Measurements from ENCODE around the gene HESX1.

Gene HESX1

DNA sequence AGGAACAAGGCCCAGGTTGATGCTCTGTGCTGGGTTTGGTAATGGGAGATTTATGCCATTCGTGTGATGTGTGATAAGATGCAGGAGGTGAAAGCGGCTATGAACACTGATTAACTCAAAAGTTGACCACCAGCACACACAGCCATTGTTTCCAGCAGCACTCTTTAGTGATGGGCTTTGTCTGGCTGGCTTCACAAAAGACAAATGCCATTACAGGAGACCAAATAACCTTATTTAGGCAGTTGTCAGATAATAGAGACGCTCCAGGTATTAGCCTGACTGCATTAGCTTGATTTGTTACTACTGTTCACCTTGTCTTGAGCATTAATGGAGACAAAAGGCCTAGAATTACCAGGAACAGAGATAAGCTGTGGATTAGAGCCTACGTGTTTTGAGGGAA lies 5.1 kb downstream of the HESX1 start:
- Histone ChIP-seq H3K4me1 (ENCODE audit: control insufficient read depth in 1 of 2, insufficient read depth in 2 of 2, low read length in 2 of 2) (no peaks in the 10 kb centered on the region), H3K4me3 (ENCODE audit: low read depth in 1 of 2, low read length in 2 of 2) (no peak overlapping the region), H3K27me3 (ENCODE audit: low read depth, low read length) (no peaks in the 10 kb centered on the region), H3K36me3 (ENCODE audit: control insufficient read depth in 1 of 2, insufficient read depth in 2 of 2, low read length in 2 of 2) (no peaks in the 10 kb centered on the region), H3K27ac (ENCODE audit: low read length) (no peak overlapping the region), H3K9me3 (ENCODE audit: control insufficient read depth in 1 of 2, low read length in 2 of 2) (no peaks in the 10 kb centered on the region)

DNA sequence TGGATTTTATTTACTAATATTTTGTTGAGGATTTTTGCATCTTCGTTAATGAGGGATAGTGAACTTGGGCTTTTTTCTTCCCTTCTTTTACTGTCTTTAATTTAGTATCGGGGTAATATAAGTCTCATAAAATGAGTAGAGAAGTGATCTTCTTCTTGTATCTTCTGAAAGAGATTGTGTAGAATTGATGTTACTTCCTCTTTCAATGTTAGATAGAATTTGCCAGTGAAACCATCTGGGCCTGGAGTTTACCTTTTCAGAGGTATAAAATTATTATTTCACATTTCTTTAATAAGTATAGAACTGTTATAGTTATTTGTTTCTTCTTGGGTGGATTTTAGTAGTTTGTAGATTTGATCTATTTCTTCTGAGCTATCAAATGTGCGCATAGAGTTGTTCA lies 7.8 kb downstream of the HESX1 start:
- no peak overlapping the region for H3K27ac ChIP-seq (ENCODE audit: low read length)
- H3K4me1 ChIP-seq (ENCODE audit: control insufficient read depth in 1 of 2, insufficient read depth in 2 of 2, low read length in 2 of 2), result no peaks in the 10 kb centered on the region
- H3K36me3 ChIP-seq (ENCODE audit: control insufficient read depth in 1 of 2, insufficient read depth in 2 of 2, low read length in 2 of 2), result no peaks in the 10 kb centered on the region
- H3K9me3 ChIP-seq (ENCODE audit: control insufficient read depth in 1 of 2, low read length in 2 of 2), result no peaks in the 10 kb centered on the region
- H3K4me3 ChIP-seq (ENCODE audit: low read depth in 1 of 2, low read length in 2 of 2), result no peak overlapping the region
- H3K27me3 ChIP-seq (ENCODE audit: low read depth, low read length), result no peaks in the 10 kb centered on the region

DNA sequence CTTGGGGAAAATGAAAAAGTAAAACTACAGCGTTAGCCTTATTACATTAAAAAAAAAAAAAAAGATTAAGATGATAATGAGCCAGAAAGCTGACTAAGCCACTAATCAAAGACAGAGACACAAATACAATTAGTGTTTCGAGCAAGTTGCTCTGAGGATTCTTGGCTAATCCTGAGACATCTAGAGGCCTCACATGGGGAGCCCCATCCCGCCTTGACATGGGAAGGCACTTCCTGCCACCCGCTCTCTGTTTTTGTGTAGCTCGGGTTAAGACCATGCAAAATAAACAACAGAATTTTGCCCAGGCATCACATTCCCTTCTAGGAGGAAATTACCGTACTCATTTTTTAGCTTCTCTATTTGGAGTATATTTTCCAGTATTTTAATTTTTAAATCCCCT lies 15.3 kb downstream of the HESX1 start:
- Histone ChIP-seq H3K36me3 (ENCODE audit: control insufficient read depth in 1 of 2, insufficient read depth in 2 of 2, low read length in 2 of 2) (no peaks in the 10 kb centered on the region), H3K27ac (ENCODE audit: low read length) (no peak overlapping the region), H3K4me1 (ENCODE audit: control insufficient read depth in 1 of 2, insufficient read depth in 2 of 2, low read length in 2 of 2) (no peaks in the 10 kb centered on the region), H3K4me3 (ENCODE audit: low read depth in 1 of 2, low read length in 2 of 2) (no peak overlapping the region), H3K9me3 (ENCODE audit: control insufficient read depth in 1 of 2, low read length in 2 of 2) (no peaks in the 10 kb centered on the region), H3K27me3 (ENCODE audit: low read depth, low read length) (no peaks in the 10 kb centered on the region)

DNA sequence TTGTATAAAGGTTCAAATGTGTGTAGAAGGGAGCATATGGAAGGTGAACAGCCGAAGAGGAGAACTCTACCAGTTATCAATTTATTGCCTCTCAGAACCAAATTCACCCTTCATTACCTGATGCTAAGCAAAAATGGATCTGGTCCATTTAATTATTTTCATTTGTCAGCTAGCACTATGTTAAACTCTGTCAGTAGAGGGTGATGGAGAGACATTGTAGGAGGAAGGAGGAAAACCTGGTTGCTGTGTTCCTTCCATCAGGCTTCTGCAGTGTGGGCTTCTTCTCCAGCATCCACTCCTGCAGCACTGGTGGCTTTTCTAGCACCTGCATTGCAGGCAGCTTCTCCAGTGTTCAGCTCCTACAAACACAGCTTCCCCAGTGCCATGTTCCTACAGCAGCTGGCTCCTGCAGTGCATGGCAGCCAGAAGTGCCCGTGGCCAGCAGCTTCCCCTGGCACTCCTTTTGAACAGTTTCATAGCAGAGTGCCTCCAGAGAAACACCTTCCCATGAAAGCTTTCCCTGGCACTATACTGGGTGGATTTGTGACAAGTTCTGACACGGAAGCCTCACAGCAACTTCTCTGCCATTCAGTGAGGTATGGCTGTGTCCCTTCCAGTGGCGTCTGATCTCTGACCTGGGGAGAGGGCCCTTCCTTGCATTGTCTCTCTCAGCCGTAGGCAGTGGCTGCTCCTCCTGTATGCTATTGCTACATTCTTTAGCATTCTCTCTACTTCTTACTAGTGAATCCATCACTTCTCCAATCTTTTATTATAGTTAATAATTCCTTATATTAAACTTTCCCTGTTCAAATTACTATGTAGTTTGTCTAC lies 20.0 kb downstream of the HESX1 start:
- H3K27ac ChIP-seq (ENCODE audit: low read length), result no peak overlapping the region
- no peaks in the 10 kb centered on the region for H3K36me3 ChIP-seq (ENCODE audit: control insufficient read depth in 1 of 2, insufficient read depth in 2 of 2, low read length in 2 of 2)
- H3K27me3 ChIP-seq (ENCODE audit: low read depth, low read length), result no peaks in the 10 kb centered on the region
- no peak overlapping the region for H3K4me3 ChIP-seq (ENCODE audit: low read depth in 1 of 2, low read length in 2 of 2)
- H3K4me1 ChIP-seq (ENCODE audit: control insufficient read depth in 1 of 2, insufficient read depth in 2 of 2, low read length in 2 of 2), result no peaks in the 10 kb centered on the region
- H3K9me3 ChIP-seq (ENCODE audit: control insufficient read depth in 1 of 2, low read length in 2 of 2), result no peaks in the 10 kb centered on the region

DNA sequence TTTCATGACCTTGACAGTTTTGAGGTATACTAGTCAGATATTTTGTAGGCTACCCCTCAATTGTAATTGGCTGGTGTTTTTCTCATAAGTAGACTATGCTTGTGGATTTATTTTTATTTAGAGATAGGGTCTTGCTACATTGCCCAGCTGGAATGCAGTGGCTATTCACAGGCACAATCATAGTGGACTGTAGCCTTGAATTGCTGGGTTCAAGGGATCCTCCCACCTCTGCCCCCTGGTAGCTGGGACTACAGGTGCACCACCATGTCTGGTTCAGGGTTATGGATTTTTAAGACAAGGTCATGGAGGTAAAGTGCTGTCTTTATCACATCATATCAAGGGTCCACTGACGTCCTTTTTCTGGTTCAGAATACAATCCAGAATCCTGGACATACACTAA lies 23.7 kb downstream of the HESX1 start:
- Histone ChIP-seq H3K4me1 (ENCODE audit: control insufficient read depth in 1 of 2, insufficient read depth in 2 of 2, low read length in 2 of 2) (no peaks in the 10 kb centered on the region), H3K9me3 (ENCODE audit: control insufficient read depth in 1 of 2, low read length in 2 of 2) (no peaks in the 10 kb centered on the region), H3K36me3 (ENCODE audit: control insufficient read depth in 1 of 2, insufficient read depth in 2 of 2, low read length in 2 of 2) (no peaks in the 10 kb centered on the region), H3K4me3 (ENCODE audit: low read depth in 1 of 2, low read length in 2 of 2) (no peak overlapping the region), H3K27ac (ENCODE audit: low read length) (no peak overlapping the region), H3K27me3 (ENCODE audit: low read depth, low read length) (no peaks in the 10 kb centered on the region)

DNA sequence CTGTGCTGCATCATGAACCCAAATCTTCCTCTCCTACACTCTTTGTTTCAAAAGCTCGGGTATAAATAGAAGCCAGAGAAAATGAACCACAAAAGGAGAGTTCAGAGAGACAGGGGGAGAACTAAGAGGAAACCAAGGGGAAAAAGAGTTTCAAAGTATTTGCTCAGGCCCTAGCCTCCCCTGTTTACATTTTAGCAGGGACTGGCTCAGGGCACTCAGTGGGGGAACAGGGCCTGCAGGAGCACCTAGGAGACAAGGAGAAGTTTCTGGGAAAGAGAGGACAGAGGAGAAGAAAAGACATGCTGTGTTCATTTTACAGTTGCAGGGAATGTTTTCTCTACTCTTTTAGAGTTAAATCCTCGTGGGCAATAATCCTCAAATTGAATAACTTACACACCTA lies 26.1 kb downstream of the HESX1 start:
- Histone ChIP-seq H3K27me3 (ENCODE audit: low read depth, low read length) (no peaks in the 10 kb centered on the region), H3K27ac (ENCODE audit: low read length) (no peak overlapping the region), H3K4me3 (ENCODE audit: low read depth in 1 of 2, low read length in 2 of 2) (no peak overlapping the region), H3K4me1 (ENCODE audit: control insufficient read depth in 1 of 2, insufficient read depth in 2 of 2, low read length in 2 of 2) (no peaks in the 10 kb centered on the region), H3K9me3 (ENCODE audit: control insufficient read depth in 1 of 2, low read length in 2 of 2) (no peaks in the 10 kb centered on the region), H3K36me3 (ENCODE audit: control insufficient read depth in 1 of 2, insufficient read depth in 2 of 2, low read length in 2 of 2) (no peaks in the 10 kb centered on the region)

DNA sequence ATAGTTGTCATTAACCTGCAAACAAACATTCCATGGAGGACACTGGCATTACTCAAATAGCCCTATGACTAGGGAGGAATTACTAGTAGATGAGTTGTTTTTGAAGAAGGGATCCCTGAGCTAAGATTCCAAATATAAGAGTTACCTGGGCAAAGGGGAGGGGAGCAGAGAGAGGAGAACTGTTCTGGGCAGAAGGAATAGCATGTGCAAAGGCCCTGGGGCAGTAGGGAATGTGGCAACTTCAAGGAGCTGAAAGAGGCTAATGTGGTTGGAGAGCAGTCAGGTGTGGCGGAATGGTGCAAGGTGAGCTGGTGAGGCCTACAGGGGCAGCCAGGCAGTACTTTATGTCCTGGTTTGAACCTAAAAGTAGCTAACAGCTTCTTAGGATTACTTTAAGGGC lies 28.8 kb downstream of the HESX1 start:
- H3K9me3 ChIP-seq (ENCODE audit: control insufficient read depth in 1 of 2, low read length in 2 of 2), result no peaks in the 10 kb centered on the region
- no peaks in the 10 kb centered on the region for H3K27me3 ChIP-seq (ENCODE audit: low read depth, low read length)
- no peak overlapping the region for H3K4me3 ChIP-seq (ENCODE audit: low read depth in 1 of 2, low read length in 2 of 2)
- no peaks in the 10 kb centered on the region for H3K36me3 ChIP-seq (ENCODE audit: control insufficient read depth in 1 of 2, insufficient read depth in 2 of 2, low read length in 2 of 2)
- H3K4me1 ChIP-seq (ENCODE audit: control insufficient read depth in 1 of 2, insufficient read depth in 2 of 2, low read length in 2 of 2), result peaks cover 0 to under 1% of the 10 kb centered on the region in 2 donors
- H3K27ac ChIP-seq (ENCODE audit: low read length), result no peak overlapping the region

DNA sequence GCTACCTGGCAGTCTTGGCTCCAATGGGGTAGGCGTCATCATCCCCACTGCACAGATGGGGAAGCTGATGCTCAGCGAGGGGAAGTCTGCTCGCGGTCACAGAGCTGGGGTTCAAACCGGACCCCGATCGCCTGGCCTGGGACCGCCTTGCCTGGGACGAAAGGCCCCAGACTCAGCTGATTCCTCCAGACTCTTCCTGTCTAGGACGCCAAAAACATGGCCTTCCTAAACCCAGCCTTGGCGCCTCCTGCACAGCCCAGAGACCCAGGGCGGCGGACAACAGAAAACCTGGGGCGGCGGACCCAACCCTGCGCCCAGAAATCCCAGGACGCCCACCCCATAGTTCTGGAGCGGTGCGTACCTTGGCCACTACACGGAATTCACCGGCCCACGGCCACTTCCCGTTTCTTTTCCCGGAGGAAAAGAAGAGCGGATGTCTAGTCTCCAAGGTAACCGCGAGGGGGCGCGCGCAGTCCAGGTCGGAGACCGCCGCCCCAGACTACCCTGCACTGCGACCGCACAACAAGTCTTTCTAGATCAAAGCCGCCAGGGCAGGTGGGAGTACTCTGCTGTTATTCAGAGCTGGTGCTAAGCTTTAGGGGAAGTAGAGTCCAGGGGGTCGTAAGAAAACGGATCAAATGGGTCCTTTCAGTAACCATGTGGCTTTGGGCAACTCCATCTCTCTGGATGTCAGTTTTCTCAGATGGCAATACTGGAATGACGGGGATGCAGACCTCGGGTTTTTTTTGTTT lies 29.7 kb downstream of the HESX1 start:
- Histone ChIP-seq H3K36me3 (ENCODE audit: control insufficient read depth in 1 of 2, insufficient read depth in 2 of 2, low read length in 2 of 2) (no peaks in the 10 kb centered on the region), H3K4me1 (ENCODE audit: control insufficient read depth in 1 of 2, insufficient read depth in 2 of 2, low read length in 2 of 2) (peaks cover 0 to 5% of the 10 kb centered on the region in 2 donors), H3K9me3 (ENCODE audit: control insufficient read depth in 1 of 2, low read length in 2 of 2) (no peaks in the 10 kb centered on the region), H3K27me3 (ENCODE audit: low read depth, low read length) (no peaks in the 10 kb centered on the region), H3K4me3 (ENCODE audit: low read depth in 1 of 2, low read length in 2 of 2) (peak overlapping the region; percentile 58 to 59), H3K27ac (ENCODE audit: low read length) (no peak overlapping the region)

DNA sequence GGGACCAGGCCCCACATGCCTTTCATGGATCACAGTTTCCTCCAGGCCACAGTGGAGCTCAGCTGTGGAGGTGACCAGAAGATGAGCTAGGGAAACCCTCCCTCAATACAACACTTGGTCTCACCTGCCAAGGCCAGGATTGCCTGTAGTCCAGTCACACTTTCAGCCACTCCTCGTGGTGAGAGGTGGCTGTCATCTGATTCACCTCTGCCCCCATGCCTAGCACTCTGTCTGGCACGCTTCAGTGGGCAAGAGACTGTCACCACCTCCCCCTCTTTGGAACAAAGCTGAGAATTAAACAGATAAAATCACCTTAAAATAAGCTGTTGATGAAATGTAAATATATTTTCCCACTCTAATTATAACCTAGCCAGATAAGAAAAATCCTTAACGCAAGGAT lies 30.7 kb downstream of the HESX1 start:
- peaks cover 0 to 12% of the 10 kb centered on the region in 2 donors for H3K4me1 ChIP-seq (ENCODE audit: control insufficient read depth in 1 of 2, insufficient read depth in 2 of 2, low read length in 2 of 2)
- H3K4me3 ChIP-seq (ENCODE audit: low read depth in 1 of 2, low read length in 2 of 2), result no peak overlapping the region
- no peaks in the 10 kb centered on the region for H3K36me3 ChIP-seq (ENCODE audit: control insufficient read depth in 1 of 2, insufficient read depth in 2 of 2, low read length in 2 of 2)
- peaks cover 5% of the 10 kb centered on the region for H3K27me3 ChIP-seq (ENCODE audit: low read depth, low read length)
- no peaks in the 10 kb centered on the region for H3K9me3 ChIP-seq (ENCODE audit: control insufficient read depth in 1 of 2, low read length in 2 of 2)
- H3K27ac ChIP-seq (ENCODE audit: low read length), result no peak overlapping the region

DNA sequence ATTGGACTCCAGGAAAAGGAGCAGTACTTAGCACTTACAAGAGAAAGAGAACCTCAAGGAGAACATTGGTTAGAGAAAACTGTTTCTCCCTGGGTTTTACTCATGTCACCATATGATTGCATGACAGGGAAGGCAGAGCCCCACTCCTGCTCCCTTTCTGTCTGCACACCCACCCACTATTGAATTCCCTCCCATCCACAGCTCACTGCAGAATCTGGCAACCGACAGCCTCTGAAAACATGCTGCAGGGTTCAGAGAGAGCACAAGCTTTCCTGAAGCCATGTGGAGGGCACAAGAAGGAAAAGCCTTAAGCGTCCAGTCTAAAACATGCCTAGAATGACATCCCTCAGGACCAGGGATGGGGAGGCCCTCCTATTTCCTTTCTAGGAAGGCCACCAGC lies 31.6 kb downstream of the HESX1 start:
- H3K4me3 ChIP-seq (ENCODE audit: low read depth in 1 of 2, low read length in 2 of 2), result no peak overlapping the region
- H3K27me3 ChIP-seq (ENCODE audit: low read depth, low read length), result peaks cover 7% of the 10 kb centered on the region
- peaks cover 0 to 18% of the 10 kb centered on the region in 2 donors for H3K4me1 ChIP-seq (ENCODE audit: control insufficient read depth in 1 of 2, insufficient read depth in 2 of 2, low read length in 2 of 2)
- H3K36me3 ChIP-seq (ENCODE audit: control insufficient read depth in 1 of 2, insufficient read depth in 2 of 2, low read length in 2 of 2), result no peaks in the 10 kb centered on the region
- no peaks in the 10 kb centered on the region for H3K9me3 ChIP-seq (ENCODE audit: control insufficient read depth in 1 of 2, low read length in 2 of 2)
- H3K27ac ChIP-seq (ENCODE audit: low read length), result no peak overlapping the region

DNA sequence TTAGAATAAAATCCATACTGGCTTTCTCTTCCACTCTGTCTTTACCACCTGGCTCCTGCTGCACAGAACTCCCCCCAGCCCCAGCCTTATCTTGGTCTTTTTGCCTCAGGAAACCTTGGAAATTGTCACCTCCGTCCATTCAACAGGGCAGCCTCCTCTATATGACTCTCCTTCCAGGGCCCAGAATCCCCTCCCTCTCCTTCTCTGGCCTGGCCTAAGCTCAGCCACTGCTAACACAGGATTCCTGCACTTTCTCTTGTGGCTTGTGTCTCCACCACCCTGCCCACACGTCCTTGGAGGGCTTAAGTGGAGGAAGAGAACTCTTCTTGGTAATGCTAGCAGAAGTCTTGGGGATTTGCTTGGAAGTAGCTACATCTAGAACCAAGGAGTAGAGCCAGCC lies 33.1 kb downstream of the HESX1 start:
- Histone ChIP-seq H3K4me1 (ENCODE audit: control insufficient read depth in 1 of 2, insufficient read depth in 2 of 2, low read length in 2 of 2) (peaks cover 0 to 30% of the 10 kb centered on the region in 2 donors), H3K27me3 (ENCODE audit: low read depth, low read length) (peaks cover 7% of the 10 kb centered on the region), H3K4me3 (ENCODE audit: low read depth in 1 of 2, low read length in 2 of 2) (no peak overlapping the region)

More for the DNA sequence above, 33.1 kb downstream of the HESX1 start:
- Histone ChIP-seq H3K27ac (ENCODE audit: low read length) (no peak overlapping the region), H3K9me3 (ENCODE audit: control insufficient read depth in 1 of 2, low read length in 2 of 2) (no peaks in the 10 kb centered on the region), H3K36me3 (ENCODE audit: control insufficient read depth in 1 of 2, insufficient read depth in 2 of 2, low read length in 2 of 2) (no peaks in the 10 kb centered on the region)
